ENCODE results near the gene BGN.
A peak's percentile ranks its signal among the peaks of the same experiment; 100 is the strongest.

The BGN gene

GRCh38 chrX:153494541-153495361 is at the start of gene BGN:
BGN (plus strand) TSS chrX:153494980; CDS start chrX:153504632, 9,652 bp downstream.
- no peaks in the 10 kb centered on the region for H3K36me3 ChIP-seq (ENCODE audit: insufficient read depth, low read length)
- peak within 1 kb of the TSS in 1 of 2 donors; percentile 18 for H3K4me3 ChIP-seq (ENCODE audit: low read depth in 1 of 2, low read length in 2 of 2)
- no peaks in the 10 kb centered on the region for H3K4me1 ChIP-seq (ENCODE audit: insufficient read depth, low read length)
- H3K9me3 ChIP-seq (ENCODE audit: low read length): no peaks in the 10 kb centered on the region
- H3K27me3 ChIP-seq (ENCODE audit: control insufficient read depth in 1 of 2, insufficient read depth in 2 of 2, low read length in 2 of 2): peaks cover 0 to 26% of the 10 kb centered on the region in 2 donors
- H3K27ac ChIP-seq (ENCODE audit: low read depth, low read length): no peak within 1 kb of the TSS
- H3K9ac ChIP-seq (ENCODE audit: low read length): no peak within 1 kb of the TSS

DNA sequence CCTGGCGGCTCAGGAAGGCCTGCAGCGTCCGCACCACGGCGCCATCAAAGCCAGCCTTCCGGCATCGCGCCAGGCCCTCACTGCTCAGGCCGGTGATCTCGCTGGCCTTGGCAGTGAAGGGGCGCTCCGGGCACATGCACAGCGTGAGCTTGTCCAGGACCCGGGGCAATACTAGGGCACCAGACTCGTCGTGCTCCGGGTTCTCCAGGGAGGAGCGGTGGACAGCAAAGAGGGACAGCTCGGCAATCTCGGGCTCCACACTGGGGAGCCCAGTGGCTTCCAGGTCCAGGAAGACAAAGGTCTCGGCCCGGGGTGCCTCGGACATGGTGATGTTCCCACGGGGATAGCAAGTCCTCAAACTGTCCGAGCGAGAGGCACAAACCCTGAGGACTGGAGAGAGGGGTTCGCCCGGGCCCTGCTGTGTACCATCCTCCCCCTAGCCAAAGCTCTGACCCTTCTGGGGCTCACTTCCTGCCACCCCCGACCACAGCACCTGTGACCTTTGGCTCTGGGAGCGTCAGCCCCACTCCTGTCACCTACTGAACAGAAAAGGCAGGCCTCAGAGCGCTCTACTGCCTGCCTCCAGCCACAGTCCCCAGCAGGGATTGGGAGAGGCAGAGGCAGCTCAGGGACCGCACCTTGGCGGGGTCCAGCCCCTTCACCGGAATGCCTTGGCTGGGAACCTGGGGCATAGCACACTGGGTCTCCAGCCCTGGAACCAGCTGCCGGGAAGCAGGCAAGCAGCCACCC is 49.5 kb upstream of the BGN start:
- Histone ChIP-seq H3K4me3 (ENCODE audit: low read depth in 1 of 2, low read length in 2 of 2) (no peak overlapping the region), H3K4me1 (ENCODE audit: insufficient read depth, low read length) (no peaks in the 10 kb centered on the region), H3K36me3 (ENCODE audit: insufficient read depth, low read length) (no peaks in the 10 kb centered on the region), H3K9ac (ENCODE audit: low read length) (no peak overlapping the region), H3K27me3 (ENCODE audit: control insufficient read depth in 1 of 2, insufficient read depth in 2 of 2, low read length in 2 of 2) (peaks cover 0 to 18% of the 10 kb centered on the region in 2 donors), H3K27ac (ENCODE audit: low read depth, low read length) (no peak overlapping the region), H3K9me3 (ENCODE audit: low read length) (peaks cover under 1% of the 10 kb centered on the region)

DNA sequence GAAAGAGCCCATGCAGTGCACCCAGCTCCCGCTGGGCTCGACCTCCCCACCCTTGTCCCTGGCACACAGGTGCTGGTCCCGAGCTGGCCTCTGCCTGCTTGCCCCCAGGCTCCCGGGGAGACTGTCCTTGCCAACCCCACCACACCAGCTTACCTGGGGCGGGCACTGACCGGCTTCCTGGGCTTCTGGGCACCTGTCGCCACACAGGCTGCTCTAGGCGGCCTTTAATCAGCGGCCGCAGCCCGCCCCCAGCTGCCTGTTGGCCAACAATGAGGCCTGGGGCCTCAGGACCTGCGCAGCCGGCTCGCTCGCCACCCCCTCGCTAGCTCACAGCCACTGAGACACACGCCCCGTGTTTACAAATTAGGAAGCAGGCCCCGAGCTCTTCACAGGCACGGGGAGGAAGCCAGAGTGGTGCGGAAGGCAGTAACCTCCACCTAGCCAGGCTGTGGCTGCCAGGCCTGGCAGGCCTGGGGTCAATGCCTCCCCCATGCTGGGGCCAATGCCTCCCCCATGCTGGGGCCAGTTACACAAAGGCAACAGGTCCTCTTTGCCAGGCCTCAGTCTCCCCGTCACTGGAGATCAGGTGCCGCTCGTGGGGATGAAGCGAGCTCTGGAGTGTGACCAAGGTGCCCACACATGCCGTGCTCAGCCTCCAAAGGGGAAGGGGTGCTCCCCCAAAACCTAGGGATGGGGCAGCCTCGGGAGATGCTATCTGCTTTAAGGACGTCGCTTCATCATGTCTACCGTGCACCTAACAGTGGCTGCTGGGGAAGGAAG is 48.7 kb upstream of the BGN start, which contains the start of gene TREX2:
Gene TREX2 (minus strand): TSS at position 201 of the 780 bp plus-strand sequence. CDS start 626 bp downstream, outside the sequence.
- Histone ChIP-seq H3K27ac (ENCODE audit: low read depth, low read length) (no peak within 1 kb of the TSS), H3K9me3 (ENCODE audit: low read length) (no peaks in the 10 kb centered on the region), H3K36me3 (ENCODE audit: insufficient read depth, low read length) (no peaks in the 10 kb centered on the region), H3K9ac (ENCODE audit: low read length) (no peak within 1 kb of the TSS), H3K4me3 (ENCODE audit: low read depth in 1 of 2, low read length in 2 of 2) (no peak within 1 kb of the TSS), H3K27me3 (ENCODE audit: control insufficient read depth in 1 of 2, insufficient read depth in 2 of 2, low read length in 2 of 2) (peaks cover 0 to 13% of the 10 kb centered on the region in 2 donors), H3K4me1 (ENCODE audit: insufficient read depth, low read length) (no peaks in the 10 kb centered on the region)

DNA sequence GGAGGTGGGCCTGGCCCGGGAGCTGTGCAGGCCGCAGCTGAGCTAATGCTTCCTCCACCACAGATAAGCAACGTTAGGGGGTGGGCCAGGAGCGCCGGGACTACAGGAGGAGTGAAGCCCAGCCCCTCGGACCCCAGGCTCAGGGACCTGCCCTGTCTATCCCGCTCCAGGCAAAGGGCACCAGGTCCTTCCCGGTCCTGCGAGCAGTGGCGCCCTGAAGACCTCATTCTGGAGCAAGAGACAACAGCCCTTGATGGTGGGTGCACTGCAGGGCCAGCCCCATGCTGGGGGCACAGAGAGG is 48.2 kb upstream of the BGN start:
- H3K4me3 ChIP-seq (ENCODE audit: low read depth in 1 of 2, low read length in 2 of 2): no peak overlapping the region
- H3K27me3 ChIP-seq (ENCODE audit: control insufficient read depth in 1 of 2, insufficient read depth in 2 of 2, low read length in 2 of 2): peaks cover 0 to 13% of the 10 kb centered on the region in 2 donors
- no peaks in the 10 kb centered on the region for H3K4me1 ChIP-seq (ENCODE audit: insufficient read depth, low read length)
- H3K27ac ChIP-seq (ENCODE audit: low read depth, low read length): no peak overlapping the region
- H3K9ac ChIP-seq (ENCODE audit: low read length): no peak overlapping the region
- H3K36me3 ChIP-seq (ENCODE audit: insufficient read depth, low read length): no peaks in the 10 kb centered on the region
- no peaks in the 10 kb centered on the region for H3K9me3 ChIP-seq (ENCODE audit: low read length)

DNA sequence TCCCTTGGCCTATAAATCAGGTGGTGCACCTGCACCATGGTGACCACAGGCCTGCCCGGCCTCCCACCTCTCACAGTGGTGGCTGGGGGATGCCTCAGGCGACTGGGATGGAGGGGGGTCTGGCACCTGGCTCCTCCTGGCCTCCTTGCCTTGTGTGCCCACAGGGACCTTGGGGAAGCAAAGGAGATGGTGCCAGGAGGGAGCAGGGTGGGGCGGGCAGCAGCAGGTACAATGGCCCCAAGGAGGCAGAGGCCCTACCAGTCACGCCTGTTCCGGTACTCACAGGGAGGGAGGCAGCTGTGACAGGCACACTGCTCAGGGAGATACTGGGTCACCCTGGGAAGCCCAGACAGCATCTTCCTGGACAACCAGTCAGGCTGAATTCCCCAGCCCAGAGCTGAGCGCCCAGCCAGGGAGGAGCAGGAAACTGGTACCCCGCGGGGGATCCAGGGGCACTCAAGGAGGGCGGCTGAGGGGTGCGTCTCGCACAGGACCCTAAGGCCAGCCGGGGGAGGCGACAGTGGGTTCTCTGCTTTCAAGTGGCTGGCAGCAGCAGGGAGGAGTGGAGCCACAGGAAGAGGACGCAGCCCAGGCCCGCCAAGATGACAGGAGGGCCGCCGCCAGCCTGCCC is 47.7 kb upstream of the BGN start:
- H3K27ac ChIP-seq (ENCODE audit: low read depth, low read length): no peak overlapping the region
- no peak overlapping the region for H3K4me3 ChIP-seq (ENCODE audit: low read depth in 1 of 2, low read length in 2 of 2)
- no peaks in the 10 kb centered on the region for H3K9me3 ChIP-seq (ENCODE audit: low read length)
- H3K4me1 ChIP-seq (ENCODE audit: insufficient read depth, low read length): no peaks in the 10 kb centered on the region
- no peak overlapping the region for H3K9ac ChIP-seq (ENCODE audit: low read length)
- no peaks in the 10 kb centered on the region for H3K36me3 ChIP-seq (ENCODE audit: insufficient read depth, low read length)
- peaks cover 0 to 13% of the 10 kb centered on the region in 2 donors for H3K27me3 ChIP-seq (ENCODE audit: control insufficient read depth in 1 of 2, insufficient read depth in 2 of 2, low read length in 2 of 2)

GRCh38 chrX:153447581-153447960 is 47.2 kb upstream of the BGN start:
- Histone ChIP-seq H3K9me3 (ENCODE audit: low read length) (no peaks in the 10 kb centered on the region), H3K27me3 (ENCODE audit: control insufficient read depth in 1 of 2, insufficient read depth in 2 of 2, low read length in 2 of 2) (peaks cover 0 to 13% of the 10 kb centered on the region in 2 donors), H3K36me3 (ENCODE audit: insufficient read depth, low read length) (no peaks in the 10 kb centered on the region), H3K9ac (ENCODE audit: low read length) (no peak overlapping the region), H3K27ac (ENCODE audit: low read depth, low read length) (no peak overlapping the region), H3K4me3 (ENCODE audit: low read depth in 1 of 2, low read length in 2 of 2) (no peak overlapping the region), H3K4me1 (ENCODE audit: insufficient read depth, low read length) (no peaks in the 10 kb centered on the region)

DNA sequence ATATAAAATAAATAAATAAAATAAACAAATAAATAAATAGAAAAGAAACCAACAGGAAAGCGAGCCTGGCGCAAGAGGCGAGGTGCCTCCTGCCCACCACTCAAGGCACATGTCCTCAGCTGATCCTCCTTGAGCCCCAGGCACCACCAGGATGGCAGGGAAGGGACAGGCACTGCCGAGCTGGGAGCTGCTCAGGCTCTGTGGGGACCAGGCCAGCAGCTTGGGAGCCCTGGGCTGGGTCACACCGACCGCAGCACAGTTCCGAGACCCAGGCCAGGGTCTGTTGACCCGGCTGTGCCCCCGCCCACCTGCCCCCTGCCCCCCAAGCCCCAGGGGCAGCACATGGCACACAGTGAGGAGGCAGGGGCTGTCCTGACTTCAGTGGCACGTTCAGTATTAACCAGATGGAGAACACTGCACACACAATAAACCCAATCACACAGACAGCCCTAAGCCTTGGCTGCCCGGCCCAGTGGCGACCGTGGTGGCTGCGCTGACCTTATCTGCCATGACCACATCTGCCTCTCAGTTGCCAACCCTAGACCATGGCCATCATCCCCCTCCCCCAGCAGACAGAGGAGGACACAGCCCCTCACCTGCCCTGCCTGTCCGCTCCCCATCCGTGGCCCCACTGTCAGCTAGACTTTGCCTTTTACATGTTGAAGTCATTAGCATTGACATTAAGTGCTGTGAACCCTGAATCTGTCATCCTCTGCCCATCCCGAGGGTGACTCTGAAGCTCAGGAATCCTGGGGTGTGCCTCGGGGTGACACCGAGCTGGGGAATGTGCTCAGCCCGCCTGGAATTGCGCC is 46.0 kb upstream of the BGN start:
- no peaks in the 10 kb centered on the region for H3K4me1 ChIP-seq (ENCODE audit: insufficient read depth, low read length)
- no peak overlapping the region for H3K27ac ChIP-seq (ENCODE audit: low read depth, low read length)
- no peaks in the 10 kb centered on the region for H3K9me3 ChIP-seq (ENCODE audit: low read length)
- no peak overlapping the region for H3K4me3 ChIP-seq (ENCODE audit: low read depth in 1 of 2, low read length in 2 of 2)
- H3K36me3 ChIP-seq (ENCODE audit: insufficient read depth, low read length): no peaks in the 10 kb centered on the region
- no peak overlapping the region for H3K9ac ChIP-seq (ENCODE audit: low read length)
- peaks cover 0 to 13% of the 10 kb centered on the region in 2 donors for H3K27me3 ChIP-seq (ENCODE audit: control insufficient read depth in 1 of 2, insufficient read depth in 2 of 2, low read length in 2 of 2)

GRCh38 chrX:153449368-153450113 is 45.2 kb upstream of the BGN start:
- H3K9ac ChIP-seq (ENCODE audit: low read length): no peak overlapping the region
- H3K27ac ChIP-seq (ENCODE audit: low read depth, low read length): no peak overlapping the region
- H3K4me3 ChIP-seq (ENCODE audit: low read depth in 1 of 2, low read length in 2 of 2): no peak overlapping the region
- H3K27me3 ChIP-seq (ENCODE audit: control insufficient read depth in 1 of 2, insufficient read depth in 2 of 2, low read length in 2 of 2): peaks cover 0 to 13% of the 10 kb centered on the region in 2 donors
- H3K36me3 ChIP-seq (ENCODE audit: insufficient read depth, low read length): no peaks in the 10 kb centered on the region
- no peaks in the 10 kb centered on the region for H3K9me3 ChIP-seq (ENCODE audit: low read length)
- H3K4me1 ChIP-seq (ENCODE audit: insufficient read depth, low read length): no peaks in the 10 kb centered on the region

DNA sequence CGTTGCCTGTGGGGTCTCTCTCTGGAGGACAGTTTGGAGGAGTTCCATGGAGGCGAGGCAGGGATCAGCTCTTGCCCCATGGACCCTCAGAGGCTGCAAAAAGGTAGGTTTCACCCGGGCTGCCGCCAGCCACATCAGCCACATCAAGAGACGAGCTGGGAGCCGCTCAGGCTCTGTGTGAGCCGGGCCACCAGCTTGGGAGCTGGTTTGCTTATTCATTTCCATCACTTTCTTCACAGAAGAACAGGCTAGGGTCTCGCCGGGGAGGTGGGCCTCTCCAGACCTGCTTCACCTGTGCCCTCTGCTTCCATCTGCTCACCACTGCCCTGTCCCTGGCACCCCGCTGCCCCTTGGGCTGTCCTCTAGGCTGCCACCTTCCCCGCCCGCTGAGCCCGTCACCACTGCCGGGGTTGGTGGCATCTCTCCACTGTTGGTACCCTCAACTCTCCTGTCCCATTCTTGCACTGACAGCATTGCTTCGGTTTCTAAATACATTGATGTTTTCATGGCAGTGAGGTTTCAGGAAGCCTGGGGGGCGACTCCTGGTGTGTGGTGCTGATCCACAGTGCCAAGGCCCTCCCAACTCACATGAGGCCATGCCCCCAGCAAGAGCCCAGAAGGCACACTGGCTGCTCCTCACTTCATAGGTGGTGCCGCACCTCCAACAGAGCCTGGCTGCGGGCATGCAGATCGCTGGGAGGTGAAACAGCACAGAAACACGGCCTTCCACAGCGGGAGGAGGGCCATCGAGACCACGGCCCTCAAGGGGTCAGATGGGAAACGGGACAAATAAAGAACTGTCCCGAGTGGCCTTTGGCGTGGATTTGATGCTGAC is 44.4 kb upstream of the BGN start:
- H3K27me3 ChIP-seq (ENCODE audit: control insufficient read depth in 1 of 2, insufficient read depth in 2 of 2, low read length in 2 of 2): peaks cover 0 to 13% of the 10 kb centered on the region in 2 donors
- H3K9ac ChIP-seq (ENCODE audit: low read length): no peak overlapping the region

More for the DNA sequence above, 44.4 kb upstream of the BGN start:
- Histone ChIP-seq H3K27ac (ENCODE audit: low read depth, low read length) (no peak overlapping the region), H3K9me3 (ENCODE audit: low read length) (no peaks in the 10 kb centered on the region), H3K4me3 (ENCODE audit: low read depth in 1 of 2, low read length in 2 of 2) (no peak overlapping the region), H3K36me3 (ENCODE audit: insufficient read depth, low read length) (no peaks in the 10 kb centered on the region), H3K4me1 (ENCODE audit: insufficient read depth, low read length) (no peaks in the 10 kb centered on the region)
